Type B pancreatic cell (in vitro differentiated cells): Measurements from ENCODE around the gene LARGE1. TPM values are rescaled to one million over a fixed set of nuclear protein-coding genes. Genes with fewer than 3 reads are reported as not detected.
A peak's percentile ranks its signal among the peaks of the same experiment; 100 is the strongest.

Experiments
- DNase-seq: peaks from one replicate; pipeline ENCODE4 v3.0.0; 2021; ENCODE audit warnings: mixed read lengths; ENCODE audit not compliant: unreplicated experiment; ENCODE audit errors: extremely low spot score
- H3K27ac Mint-ChIP-seq: 2 replicates; pipeline ENCODE4 v1.8.0; 2021; ENCODE audit warnings: mild to moderate bottlenecking, mixed read lengths
- H3K27me3 Mint-ChIP-seq: 2 replicates; pipeline ENCODE4 v1.8.0; 2021; ENCODE audit warnings: mixed read lengths
- H3K36me3 Mint-ChIP-seq: 2 replicates; pipeline ENCODE4 v1.8.0; 2021; ENCODE audit warnings: mixed read lengths
- H3K4me1 Mint-ChIP-seq: one replicate; pipeline ENCODE4 v1.8.0; 2021; ENCODE audit warnings: mixed read lengths; ENCODE audit not compliant: unreplicated experiment
- H3K4me3 Mint-ChIP-seq: 2 replicates; pipeline ENCODE4 v1.8.0; 2021; ENCODE audit warnings: mild to moderate bottlenecking, mixed read lengths
- H3K9me3 Mint-ChIP-seq: 2 replicates; pipeline ENCODE4 v1.8.0; 2021; ENCODE audit warnings: mixed read lengths
- long read RNA-seq: library from polyadenylated mRNA; unstranded; transcript quantifications from one replicate; pipeline ENCODE4 v2.0.0, GENCODE V29; 2020
- total RNA-seq: library from RNA; stranded (reverse); gene quantifications from 2 replicates; pipeline ENCODE4 v1.2.1, GENCODE V29; 2021; ENCODE audit warnings: low replicate concordance
- TF ChIP-seq, protein P1 (sequence below): fragments of 200-600 bp; sonication (generic); conservative IDR thresholded peaks from 2 replicates; pipeline ENCODE4 v1.5.0; 2021; ENCODE audit warnings: antibody characterized with exemption, mild to moderate bottlenecking

Gene LARGE1
- 62.4 and 96.6 TPM in 2 replicates for total RNA-seq
- long read RNA-seq, full-length matches to known transcripts, result 1 of 78 reads
- long read RNA-seq, partial matches to known transcripts, result 47 of 78 reads
- long read RNA-seq, other reads (novel, unspliced or antisense), result 30 of 78 reads

DNA sequence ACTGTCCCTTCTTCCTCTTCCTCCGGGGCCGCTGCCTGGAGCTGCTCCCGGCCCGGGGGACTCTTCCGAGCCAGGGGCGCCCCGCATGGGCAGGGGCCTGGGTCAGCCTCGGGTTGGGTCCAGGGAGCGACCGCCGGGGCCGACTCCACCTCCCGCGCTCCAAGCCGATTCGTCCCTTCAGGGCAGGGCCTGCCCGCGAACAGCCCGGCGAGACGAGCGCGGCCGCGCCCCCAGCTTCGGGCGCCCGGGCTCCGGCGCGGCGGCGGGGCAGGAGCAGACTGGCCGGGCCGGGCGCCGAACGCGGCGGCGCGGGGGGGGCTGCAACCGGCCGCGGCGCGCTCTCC is at the start of gene LARGE1:
TSS of gene LARGE1 (minus strand) at position 280 of the 344 bp plus-strand sequence.
- peak; percentile 70 for DNase-seq
- TF ChIP-seq, protein P1, sequence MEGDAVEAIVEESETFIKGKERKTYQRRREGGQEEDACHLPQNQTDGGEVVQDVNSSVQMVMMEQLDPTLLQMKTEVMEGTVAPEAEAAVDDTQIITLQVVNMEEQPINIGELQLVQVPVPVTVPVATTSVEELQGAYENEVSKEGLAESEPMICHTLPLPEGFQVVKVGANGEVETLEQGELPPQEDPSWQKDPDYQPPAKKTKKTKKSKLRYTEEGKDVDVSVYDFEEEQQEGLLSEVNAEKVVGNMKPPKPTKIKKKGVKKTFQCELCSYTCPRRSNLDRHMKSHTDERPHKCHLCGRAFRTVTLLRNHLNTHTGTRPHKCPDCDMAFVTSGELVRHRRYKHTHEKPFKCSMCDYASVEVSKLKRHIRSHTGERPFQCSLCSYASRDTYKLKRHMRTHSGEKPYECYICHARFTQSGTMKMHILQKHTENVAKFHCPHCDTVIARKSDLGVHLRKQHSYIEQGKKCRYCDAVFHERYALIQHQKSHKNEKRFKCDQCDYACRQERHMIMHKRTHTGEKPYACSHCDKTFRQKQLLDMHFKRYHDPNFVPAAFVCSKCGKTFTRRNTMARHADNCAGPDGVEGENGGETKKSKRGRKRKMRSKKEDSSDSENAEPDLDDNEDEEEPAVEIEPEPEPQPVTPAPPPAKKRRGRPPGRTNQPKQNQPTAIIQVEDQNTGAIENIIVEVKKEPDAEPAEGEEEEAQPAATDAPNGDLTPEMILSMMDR, result no peak
- Mint-ChIP-seq H3K27ac (peak within 1 kb of the TSS; percentile 94), H3K4me3 (peak within 1 kb of the TSS; percentile 99), H3K36me3 (peaks cover 10% of the 10 kb centered on the region), H3K9me3 (no peaks in the 10 kb centered on the region), H3K27me3 (peaks cover 9% of the 10 kb centered on the region), H3K4me1 (peaks cover 41% of the 10 kb centered on the region)

- no peak for DNase-seq
- Mint-ChIP-seq H3K4me1 (peaks cover 39% of the 10 kb centered on the region), H3K27me3 (peaks cover 3% of the 10 kb centered on the region), H3K9me3 (peaks cover 4% of the 10 kb centered on the region), H3K4me3 (no peak overlapping the region), H3K36me3 (no peaks in the 10 kb centered on the region), H3K27ac (no peak overlapping the region)
- TF ChIP-seq, protein P1, result no peak
Measured at GRCh38 chr22:33969045-33969444, 48.8 kb upstream of the LARGE1 start.

DNA sequence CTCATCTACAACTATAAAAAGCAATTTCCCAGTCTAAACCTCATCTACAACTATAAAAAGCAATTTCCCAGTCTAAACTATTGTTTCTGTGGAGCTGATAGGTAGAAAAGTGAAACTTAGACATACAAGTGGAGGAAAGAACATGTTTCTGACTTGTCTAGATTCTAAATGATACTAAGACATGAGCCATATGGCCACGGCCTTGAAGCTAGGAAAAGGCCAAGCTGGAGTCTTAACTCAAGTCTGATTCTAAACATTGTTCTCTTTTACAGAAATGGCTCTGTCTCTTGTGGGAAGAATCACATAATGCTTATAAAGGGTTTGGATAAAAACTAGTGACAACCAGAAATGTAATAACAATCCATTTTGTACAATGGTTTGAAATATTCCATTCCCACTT is 43.8 kb upstream of the LARGE1 start:
- H3K4me3 Mint-ChIP-seq, result no peak overlapping the region
- no peaks in the 10 kb centered on the region for H3K36me3 Mint-ChIP-seq
- H3K27me3 Mint-ChIP-seq, result no peaks in the 10 kb centered on the region
- H3K27ac Mint-ChIP-seq, result no peak overlapping the region
- DNase-seq, result no peak
- peaks cover 30% of the 10 kb centered on the region for H3K4me1 Mint-ChIP-seq
- peaks cover 3% of the 10 kb centered on the region for H3K9me3 Mint-ChIP-seq
- TF ChIP-seq, protein P1, result no peak

GRCh38 chr22:33962409-33962808 is 42.1 kb upstream of the LARGE1 start:
- no peaks in the 10 kb centered on the region for H3K27me3 Mint-ChIP-seq
- no peak overlapping the region for H3K27ac Mint-ChIP-seq
- TF ChIP-seq, protein P1, result no peak
- no peaks in the 10 kb centered on the region for H3K36me3 Mint-ChIP-seq
- H3K4me3 Mint-ChIP-seq, result no peak overlapping the region
- no peaks in the 10 kb centered on the region for H3K9me3 Mint-ChIP-seq
- DNase-seq, result no peak
- H3K4me1 Mint-ChIP-seq, result peaks cover 17% of the 10 kb centered on the region

DNA sequence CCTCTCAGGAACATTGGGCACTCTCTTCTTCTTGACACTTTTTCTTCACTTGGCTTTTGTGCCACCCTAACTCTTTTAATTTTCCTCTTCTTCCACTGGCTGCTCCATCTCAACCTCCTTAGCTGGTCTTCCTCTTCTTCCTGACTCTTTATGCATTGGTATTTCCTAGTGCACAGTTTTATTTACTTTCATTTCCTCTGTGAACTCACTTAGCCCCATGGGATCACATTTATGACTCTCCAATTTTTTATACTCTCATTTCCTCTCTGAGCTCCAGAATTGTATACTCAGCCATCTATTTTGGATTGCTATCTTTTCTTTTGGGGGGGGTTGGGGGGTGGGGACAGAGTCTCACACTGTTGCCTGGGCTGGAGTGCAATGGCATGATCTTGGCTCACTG is 38.5 kb upstream of the LARGE1 start:
- no peaks in the 10 kb centered on the region for H3K27me3 Mint-ChIP-seq

More for the DNA sequence above, 38.5 kb upstream of the LARGE1 start:
- no peak overlapping the region for H3K27ac Mint-ChIP-seq
- H3K4me1 Mint-ChIP-seq, result peaks cover under 1% of the 10 kb centered on the region
- H3K9me3 Mint-ChIP-seq, result no peaks in the 10 kb centered on the region
- H3K36me3 Mint-ChIP-seq, result no peaks in the 10 kb centered on the region
- no peak for DNase-seq
- H3K4me3 Mint-ChIP-seq, result no peak overlapping the region
- TF ChIP-seq, protein P1, result no peak
